ACC112 (cell line): ENCODE measurements around the gene IFT74.

Experiments
- H2AFZ ChIP-seq: fragments of 200-600 bp; sonication (generic); one replicate; pipeline ENCODE4 v1.6.0; 2017; ENCODE audit warnings: antibody characterized with exemption, low read length; ENCODE audit not compliant: unreplicated experiment
- H3K27ac ChIP-seq: fragments of 200-600 bp; sonication (generic); 2 replicates; pipeline ENCODE4 v1.5.1; 2014; ENCODE audit warnings: low read depth, mild to moderate bottlenecking, antibody characterized with exemption, low read length, moderate library complexity
- H3K27me3 ChIP-seq: fragments of 200-600 bp; sonication (generic); 2 replicates; pipeline ENCODE4 v1.6.1; 2014; ENCODE audit warnings: mild to moderate bottlenecking, antibody characterized with exemption, low read length, moderate library complexity, mixed read lengths; ENCODE audit not compliant: insufficient read depth
- H3K36me3 ChIP-seq: fragments of 200-600 bp; sonication (generic); 2 replicates; pipeline ENCODE4 v1.6.1; 2016; ENCODE audit warnings: mild to moderate bottlenecking, antibody characterized with exemption, low read length, moderate library complexity, mixed read lengths; ENCODE audit not compliant: insufficient read depth
- H3K4me1 ChIP-seq: fragments of 200-600 bp; sonication (generic); one replicate; pipeline ENCODE4 v1.6.1; 2016; ENCODE audit warnings: low read length, mixed read lengths; ENCODE audit not compliant: insufficient read depth, unreplicated experiment, control insufficient read depth
- H3K4me3 ChIP-seq: fragments of 200-600 bp; sonication (generic); 2 replicates; pipeline ENCODE4 v1.5.1; 2014; ENCODE audit warnings: mild to moderate bottlenecking, low read depth, low read length
- H3K79me2 ChIP-seq: fragments of 200-600 bp; sonication (generic); one replicate; pipeline ENCODE4 v1.6.0; 2016; ENCODE audit warnings: low read length; ENCODE audit not compliant: control insufficient read depth, unreplicated experiment, insufficient read depth

IFT74 gene

DNA sequence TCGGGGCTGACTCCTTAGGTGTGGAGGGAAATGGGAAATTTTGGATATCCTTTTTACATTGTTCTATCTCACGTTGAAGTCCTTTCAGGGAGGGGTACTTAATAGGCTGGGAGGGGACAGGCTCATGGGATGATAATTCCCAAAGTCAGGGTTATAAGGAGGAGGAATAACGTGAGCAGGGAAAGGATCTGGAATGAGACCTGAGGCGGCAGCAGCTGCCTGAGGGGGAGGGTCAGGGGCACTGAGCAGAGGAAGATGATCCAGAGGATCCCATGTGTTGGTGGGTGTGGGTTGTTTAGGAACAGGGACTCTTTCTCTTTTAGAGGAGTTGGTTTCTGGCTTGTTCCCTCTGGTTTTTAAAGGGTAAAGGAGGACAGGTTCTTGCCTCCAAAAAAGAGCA is 18.7 kb downstream of the IFT74 start:
- Histone ChIP-seq H2AFZ (no peak overlapping the region), H3K79me2 (peaks cover 8% of the 10 kb centered on the region), H3K27ac (no peak overlapping the region), H3K36me3 (0 out of 2 replicates have a peak, but pooled peaks cover 5% of the 10 kb centered on the region), H3K4me1 (no peaks in the 10 kb centered on the region), H3K4me3 (no peak overlapping the region), H3K27me3 (no peaks in the 10 kb centered on the region)

DNA sequence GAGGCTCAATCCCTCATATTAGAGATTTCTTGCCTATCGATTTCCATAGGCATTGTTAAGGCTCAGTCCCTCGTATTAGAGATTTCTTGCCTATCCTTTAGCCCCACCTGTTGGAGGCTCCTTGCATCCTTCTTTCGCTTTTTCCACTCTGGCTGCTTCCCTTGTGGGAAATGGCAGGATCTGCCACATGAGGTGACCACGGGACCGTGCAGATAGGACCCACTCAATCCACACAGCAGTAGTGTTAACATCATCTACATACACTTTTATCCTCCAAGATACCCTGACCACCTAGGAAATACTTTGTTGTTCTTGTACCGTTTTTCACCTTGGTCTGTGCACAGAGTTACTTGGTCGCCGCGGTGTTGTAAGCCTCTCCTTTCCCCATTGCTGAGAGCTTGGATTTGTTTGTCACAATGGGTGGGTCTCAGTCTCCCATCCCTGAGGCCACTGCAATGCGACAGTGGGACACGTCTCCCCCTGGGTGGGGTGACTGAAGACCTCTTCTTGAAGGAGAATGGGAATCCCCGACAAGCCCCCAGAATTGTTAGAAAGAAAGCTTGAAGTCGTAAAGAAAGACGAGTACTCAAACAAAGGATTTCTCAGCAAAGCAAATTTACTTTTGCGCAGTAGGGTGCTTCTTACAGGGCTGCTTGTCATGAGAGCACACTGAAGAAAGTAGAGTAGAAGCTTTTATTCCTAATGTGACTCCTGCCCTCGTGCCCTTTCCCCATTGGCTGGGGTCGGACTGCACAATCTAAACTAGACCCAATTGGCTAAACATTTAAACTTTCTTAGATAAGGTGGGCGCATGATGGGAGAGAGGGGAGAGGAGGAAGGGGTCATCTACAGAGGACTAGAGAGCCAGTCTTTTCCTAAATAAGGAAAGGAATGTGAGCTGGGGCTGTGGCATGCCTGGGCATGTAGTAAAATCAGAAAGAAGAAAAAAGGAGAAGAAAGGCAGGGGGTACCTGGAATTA is 19.8 kb downstream of the IFT74 start:
- Histone ChIP-seq H2AFZ (no peak overlapping the region), H3K36me3 (no peaks in the 10 kb centered on the region), H3K27ac (no peak overlapping the region), H3K4me1 (no peaks in the 10 kb centered on the region), H3K27me3 (no peaks in the 10 kb centered on the region), H3K79me2 (no peaks in the 10 kb centered on the region), H3K4me3 (no peak overlapping the region)

DNA sequence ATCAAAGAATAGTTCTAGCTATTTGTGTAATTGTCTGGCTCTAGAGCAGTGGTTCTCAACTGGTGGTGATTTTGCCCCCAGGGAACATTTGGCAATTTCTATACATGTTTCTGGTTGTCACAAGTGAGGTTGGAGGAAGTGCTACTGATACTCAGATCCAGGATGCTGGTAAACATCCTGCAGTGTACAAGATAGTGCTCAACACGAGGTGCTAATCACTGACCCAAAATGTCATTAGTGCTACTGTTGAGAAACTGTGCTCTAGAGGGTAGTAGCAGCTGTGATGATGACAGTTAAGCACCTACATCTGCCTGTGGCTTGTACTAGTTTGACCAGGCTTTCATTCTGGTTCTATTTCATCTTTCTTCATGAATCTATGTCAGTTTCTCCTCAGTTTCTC is 27.1 kb downstream of the IFT74 start:
- no peaks in the 10 kb centered on the region for H3K79me2 ChIP-seq
- H3K4me1 ChIP-seq = no peaks in the 10 kb centered on the region
- H3K27me3 ChIP-seq = no peaks in the 10 kb centered on the region
- H3K36me3 ChIP-seq = peaks cover 9% of the 10 kb centered on the region
- H3K4me3 ChIP-seq = no peak overlapping the region
- no peak overlapping the region for H3K27ac ChIP-seq
- no peak overlapping the region for H2AFZ ChIP-seq

DNA sequence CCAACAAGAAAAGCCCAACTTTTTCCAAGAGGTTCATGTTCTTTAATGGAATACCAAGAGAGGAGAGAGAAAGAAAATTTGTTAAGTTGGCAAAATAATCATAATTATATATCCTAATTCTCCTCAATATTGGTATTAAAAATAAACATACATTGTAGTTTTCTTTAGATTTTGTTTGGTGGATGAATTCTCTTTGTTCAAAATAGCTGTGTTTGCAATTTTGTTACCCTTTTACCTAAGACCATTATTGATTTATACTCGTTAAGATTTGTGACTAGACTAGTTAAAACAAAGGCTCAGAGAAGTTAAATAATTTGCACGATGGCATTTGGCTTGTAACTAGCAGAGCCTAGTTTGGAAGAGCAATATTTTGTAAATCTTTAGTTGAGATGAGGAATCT is 39.6 kb downstream of the IFT74 start:
- H3K4me1 ChIP-seq = no peaks in the 10 kb centered on the region
- H2AFZ ChIP-seq = no peak overlapping the region
- H3K4me3 ChIP-seq = no peak overlapping the region
- no peaks in the 10 kb centered on the region for H3K79me2 ChIP-seq
- H3K36me3 ChIP-seq = no peaks in the 10 kb centered on the region
- H3K27me3 ChIP-seq = no peaks in the 10 kb centered on the region
- no peak overlapping the region for H3K27ac ChIP-seq

DNA sequence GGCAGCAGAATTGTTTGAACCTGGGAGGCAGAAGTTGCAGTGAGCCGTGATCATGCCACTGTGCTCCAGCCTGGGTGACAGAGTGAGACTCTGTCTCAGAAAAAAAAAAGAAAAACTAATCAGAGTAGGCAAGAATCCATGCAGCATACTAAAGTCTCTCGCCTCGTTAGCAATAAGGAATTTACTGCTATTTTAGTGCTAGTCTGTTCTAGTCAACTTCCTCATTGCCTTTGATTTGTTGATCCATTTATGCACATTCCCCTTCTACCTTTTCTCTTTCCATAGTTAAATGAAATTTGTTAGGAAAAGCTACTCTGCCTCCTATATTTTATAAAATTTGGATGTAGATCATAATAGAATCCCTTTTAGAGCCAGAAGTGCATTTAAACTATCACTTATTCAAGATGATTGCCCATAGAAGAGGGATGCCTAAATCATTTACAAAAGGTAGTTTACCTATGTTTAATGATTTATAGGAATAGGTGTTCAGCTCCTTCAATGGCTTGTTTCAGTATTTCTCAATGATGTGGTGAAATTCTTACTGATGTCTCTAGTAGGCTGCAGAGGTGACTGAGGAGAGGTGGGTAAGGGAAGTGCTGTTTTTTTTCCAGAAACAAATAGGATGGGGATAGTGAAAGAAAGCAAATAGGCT is 47.3 kb downstream of the IFT74 start:
- Histone ChIP-seq H3K79me2 (no peaks in the 10 kb centered on the region), H3K27ac (no peak overlapping the region)

DNA sequence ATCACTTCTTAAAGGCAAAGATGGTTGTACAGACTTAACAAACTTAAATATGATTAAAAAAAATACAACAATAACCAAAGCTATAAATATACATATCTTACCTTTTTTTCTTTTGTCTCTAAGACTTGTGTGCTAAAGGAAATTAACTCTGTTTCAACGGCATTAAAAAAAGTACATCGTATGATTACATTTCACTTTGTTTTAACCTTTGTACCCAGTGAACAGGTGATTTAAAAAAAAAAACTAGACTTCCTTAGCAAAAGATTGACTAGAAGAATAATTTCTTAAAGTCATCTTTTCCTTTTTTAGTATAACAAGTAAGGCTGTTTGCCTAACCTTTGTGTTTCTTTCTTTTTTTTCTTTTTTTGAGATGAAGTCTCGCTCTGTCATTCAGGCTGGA is 49.3 kb downstream of the IFT74 start, which contains the start of gene LRRC19:
LRRC19 (minus strand) TSS at position 182 of the 400 bp plus-strand sequence. CDS start 5,978 bp downstream, outside the sequence.
- H3K36me3 ChIP-seq = no peaks in the 10 kb centered on the region
- no peaks in the 10 kb centered on the region for H3K4me1 ChIP-seq
- no peak within 1 kb of the TSS for H3K27ac ChIP-seq
- no peaks in the 10 kb centered on the region for H3K27me3 ChIP-seq
- H3K4me3 ChIP-seq = no peak within 1 kb of the TSS
- no peak within 1 kb of the TSS for H2AFZ ChIP-seq
- H3K79me2 ChIP-seq = no peaks in the 10 kb centered on the region

More for the DNA sequence above, 47.3 kb downstream of the IFT74 start:
- H2AFZ ChIP-seq = no peak overlapping the region
- H3K4me3 ChIP-seq = no peak overlapping the region
- no peaks in the 10 kb centered on the region for H3K27me3 ChIP-seq
- H3K36me3 ChIP-seq = no peaks in the 10 kb centered on the region
- H3K4me1 ChIP-seq = no peaks in the 10 kb centered on the region

DNA sequence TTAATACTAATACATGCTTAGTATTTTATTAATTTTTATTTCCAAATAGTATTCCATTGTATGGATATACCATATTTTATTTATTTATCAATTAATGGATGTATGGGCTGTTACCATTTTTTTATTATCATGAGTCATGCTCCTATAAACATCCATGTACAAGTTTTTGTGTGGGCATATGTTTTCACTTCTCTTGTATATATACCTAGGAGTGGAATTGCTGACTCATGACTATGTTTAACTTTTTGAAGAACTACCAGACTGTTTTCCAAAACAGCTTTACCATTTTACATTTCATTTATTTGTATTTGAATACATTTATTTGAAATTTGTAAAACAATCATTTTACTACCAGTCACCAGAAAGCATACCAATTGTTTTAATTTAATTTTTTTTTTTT is 63.4 kb downstream of the IFT74 start:
- Histone ChIP-seq H3K79me2 (no peaks in the 10 kb centered on the region), H3K36me3 (peaks cover 21% of the 10 kb centered on the region), H2AFZ (no peak overlapping the region), H3K4me3 (no peak overlapping the region), H3K4me1 (no peaks in the 10 kb centered on the region), H3K27ac (no peak overlapping the region), H3K27me3 (no peaks in the 10 kb centered on the region)

DNA sequence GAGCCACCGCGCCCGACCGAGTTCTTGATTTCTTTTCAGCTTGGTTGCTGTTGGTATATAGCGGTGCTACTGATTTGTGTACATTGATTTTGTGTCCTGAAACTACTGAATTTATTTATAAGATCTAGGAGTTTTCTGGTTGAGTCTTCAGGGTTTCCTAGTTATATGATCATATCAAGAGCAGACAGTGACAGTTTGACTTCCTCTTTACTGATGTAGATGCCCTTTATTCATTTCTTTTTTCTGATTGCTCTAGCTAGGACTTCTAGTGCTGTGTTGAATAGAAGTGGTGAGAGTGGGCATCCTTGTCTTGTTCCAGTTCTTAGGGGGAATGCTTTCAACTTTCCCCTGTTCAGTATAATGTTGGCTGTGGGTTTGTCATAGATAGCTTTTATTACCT is 66.7 kb downstream of the IFT74 start:
- Histone ChIP-seq H3K79me2 (no peaks in the 10 kb centered on the region), H3K36me3 (peaks cover 23% of the 10 kb centered on the region), H3K27me3 (no peaks in the 10 kb centered on the region), H3K4me3 (no peak overlapping the region), H3K27ac (no peak overlapping the region), H3K4me1 (no peaks in the 10 kb centered on the region), H2AFZ (no peak overlapping the region)

DNA sequence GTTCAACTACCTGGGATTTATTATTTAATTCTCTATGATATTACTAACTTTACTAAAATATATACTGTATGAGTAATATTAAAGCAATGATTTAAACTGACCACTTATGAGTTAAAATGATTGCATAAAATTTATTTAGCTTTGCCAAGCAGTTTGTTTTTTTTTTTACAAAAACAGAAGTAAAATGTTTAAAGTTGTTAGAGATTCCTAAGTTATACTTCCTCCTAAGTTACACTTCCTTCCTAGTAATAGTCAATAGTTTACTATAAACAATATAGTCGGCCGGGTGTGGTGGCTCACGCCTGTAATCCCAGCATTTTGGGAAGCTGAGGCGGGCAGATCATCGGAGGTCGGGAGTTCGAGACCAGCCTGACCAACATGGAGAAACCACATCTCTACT is 73.0 kb downstream of the IFT74 start:
- Histone ChIP-seq H3K27ac (no peak overlapping the region), H3K27me3 (no peaks in the 10 kb centered on the region), H2AFZ (no peak overlapping the region), H3K4me1 (no peaks in the 10 kb centered on the region), H3K36me3 (peaks cover 15% of the 10 kb centered on the region), H3K4me3 (no peak overlapping the region), H3K79me2 (no peaks in the 10 kb centered on the region)

DNA sequence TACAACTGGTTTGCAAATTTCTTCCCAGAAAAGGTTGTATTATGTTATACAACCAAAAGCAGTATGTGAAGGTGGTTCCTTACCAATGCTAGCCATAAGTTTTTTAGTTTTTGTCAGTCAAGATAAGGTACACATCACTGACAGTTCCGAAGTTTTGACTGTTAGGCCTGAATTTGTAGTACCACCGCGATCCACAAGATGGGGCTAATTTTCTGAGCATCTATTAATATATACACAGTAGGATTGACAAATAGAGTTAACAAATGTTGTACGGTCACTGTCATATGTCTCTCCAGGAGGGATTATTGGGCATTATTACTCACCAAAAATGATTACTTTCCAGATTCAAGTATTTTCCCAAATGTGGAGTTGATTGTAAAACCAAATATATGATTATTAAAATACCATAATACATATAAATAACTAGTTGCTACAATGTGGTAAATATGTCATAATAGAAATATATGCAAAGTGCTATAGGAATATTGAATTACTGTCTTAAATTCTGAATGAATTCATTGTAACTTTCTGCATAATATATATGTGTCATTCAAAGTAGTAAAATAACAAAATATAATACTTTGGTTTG is 77.7 kb downstream of the IFT74 start:
- no peak overlapping the region for H3K4me3 ChIP-seq
- no peaks in the 10 kb centered on the region for H3K4me1 ChIP-seq
- H3K36me3 ChIP-seq = no peaks in the 10 kb centered on the region
- no peak overlapping the region for H3K27ac ChIP-seq
- H3K79me2 ChIP-seq = no peaks in the 10 kb centered on the region
- H2AFZ ChIP-seq = peak overlapping the region; percentile 0
- no peaks in the 10 kb centered on the region for H3K27me3 ChIP-seq
